HG03064 (cell line): Measurements from ENCODE around the gene LBR.

ENCODE experiments used
- ATAC-seq: cut with Tn5 transposase; IDR thresholded peaks from one replicate; pipeline ENCODE4 v1.9.1; 2021; ENCODE audit warnings: low read depth; ENCODE audit not compliant: unreplicated experiment

LBR gene

DNA sequence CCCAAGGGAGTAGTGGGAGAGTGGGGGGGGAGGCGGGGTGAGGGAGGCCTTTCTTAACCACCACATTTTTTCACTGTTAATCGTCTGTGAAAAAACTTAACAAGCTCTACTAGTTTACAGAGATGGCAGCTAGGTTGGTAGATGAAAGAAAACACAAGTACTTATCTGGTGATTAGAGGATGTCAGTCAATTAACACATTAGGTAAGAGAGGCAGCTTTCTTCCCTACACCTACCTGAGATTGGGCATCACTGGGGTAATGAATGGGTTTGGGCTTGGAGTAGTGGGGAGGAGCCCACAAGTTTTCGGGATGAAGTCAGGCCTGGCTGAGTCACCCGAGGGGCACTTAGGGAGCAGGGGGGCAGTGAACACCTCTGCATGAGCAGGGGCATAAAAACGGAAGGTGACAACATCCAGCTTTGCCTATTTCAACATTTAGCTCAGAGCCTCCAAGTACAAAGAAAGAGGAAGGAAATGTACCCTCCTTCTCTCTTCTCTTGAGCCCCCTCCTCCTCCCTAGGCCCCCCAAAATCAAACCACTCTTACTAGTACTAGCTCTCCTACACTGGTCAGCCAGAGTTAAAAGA is 2.5 kb downstream of the LBR start:
- no peak for ATAC-seq

DNA sequence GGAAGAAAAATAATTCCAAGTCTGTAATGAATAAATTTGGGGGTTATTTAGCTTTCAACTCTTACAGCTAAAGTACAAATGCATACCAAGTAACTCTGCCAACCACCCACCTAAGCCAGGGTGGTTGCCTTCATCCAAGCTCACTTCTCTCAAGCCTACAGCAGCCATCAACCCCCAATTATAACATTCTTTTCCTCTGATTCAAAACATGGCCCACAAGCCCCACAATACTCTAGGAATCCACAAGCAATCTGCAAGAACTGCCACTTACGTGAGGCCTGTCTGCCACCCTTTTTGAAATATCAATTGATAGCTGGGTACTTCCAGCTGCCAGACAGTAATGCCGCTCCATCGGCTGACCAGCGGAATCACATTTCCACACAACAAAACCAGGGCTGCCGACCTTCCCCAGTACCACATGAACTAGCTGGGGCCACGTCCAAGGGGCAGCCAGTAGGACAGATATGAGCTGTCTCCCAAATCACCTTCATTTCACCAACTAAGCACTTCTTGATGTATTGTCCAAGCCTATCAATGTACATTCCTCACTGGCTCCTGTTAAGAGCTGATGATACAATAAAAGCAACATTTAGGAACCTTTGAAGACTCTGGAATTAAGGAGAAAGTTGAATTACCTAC is 3.2 kb downstream of the LBR start:
- ATAC-seq: no peak

DNA sequence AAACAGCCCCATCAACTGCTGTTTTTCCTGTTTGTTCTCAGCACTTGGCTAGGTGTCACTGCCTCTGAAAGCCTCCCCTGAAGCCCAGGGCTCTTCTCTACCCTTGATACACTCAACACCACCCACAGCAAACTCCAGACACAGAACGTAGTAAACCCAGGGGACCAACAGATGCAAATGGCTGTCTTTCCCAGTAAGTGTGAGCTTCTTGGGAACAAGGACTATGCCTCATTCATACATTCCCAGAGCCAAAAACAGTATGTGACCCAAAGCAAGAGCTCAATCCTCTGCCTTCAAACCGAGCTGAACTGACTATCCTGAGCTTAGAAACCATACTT is 4.4 kb downstream of the LBR start:
- ATAC-seq: no peak

DNA sequence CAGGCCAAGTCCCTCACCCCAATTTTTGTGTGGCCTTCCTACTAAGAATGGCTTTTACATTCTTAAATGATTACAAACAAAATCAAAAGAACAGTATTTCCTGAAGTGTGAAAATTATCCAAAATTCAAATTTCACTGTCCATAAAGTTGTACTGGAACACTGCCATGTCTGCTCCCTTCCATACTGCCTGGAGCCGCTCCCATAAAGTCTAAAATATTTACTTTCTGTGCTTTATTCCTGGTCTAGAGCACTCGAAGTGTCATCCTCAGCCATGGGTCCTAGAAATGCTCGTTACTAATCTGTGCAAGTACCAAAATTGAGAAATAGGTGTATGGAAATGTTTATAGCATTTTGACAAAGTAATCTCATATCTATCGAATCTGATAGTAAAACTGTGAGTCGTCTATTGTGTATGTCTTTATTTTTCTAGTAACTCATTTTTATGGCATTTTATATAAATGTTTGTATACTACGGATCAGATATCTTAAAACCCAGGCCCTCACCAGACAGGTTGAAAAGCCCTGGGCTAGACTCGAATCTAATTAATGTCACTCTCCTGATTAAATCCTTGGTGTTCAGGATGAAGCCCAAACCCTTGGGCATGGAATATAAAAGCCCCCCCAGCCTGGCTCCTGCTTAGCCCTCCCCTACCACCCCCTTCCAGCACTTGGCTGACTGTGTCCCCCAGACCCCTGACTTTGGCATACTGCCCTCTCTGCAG is 4.9 kb downstream of the LBR start:
- no peak for ATAC-seq

DNA sequence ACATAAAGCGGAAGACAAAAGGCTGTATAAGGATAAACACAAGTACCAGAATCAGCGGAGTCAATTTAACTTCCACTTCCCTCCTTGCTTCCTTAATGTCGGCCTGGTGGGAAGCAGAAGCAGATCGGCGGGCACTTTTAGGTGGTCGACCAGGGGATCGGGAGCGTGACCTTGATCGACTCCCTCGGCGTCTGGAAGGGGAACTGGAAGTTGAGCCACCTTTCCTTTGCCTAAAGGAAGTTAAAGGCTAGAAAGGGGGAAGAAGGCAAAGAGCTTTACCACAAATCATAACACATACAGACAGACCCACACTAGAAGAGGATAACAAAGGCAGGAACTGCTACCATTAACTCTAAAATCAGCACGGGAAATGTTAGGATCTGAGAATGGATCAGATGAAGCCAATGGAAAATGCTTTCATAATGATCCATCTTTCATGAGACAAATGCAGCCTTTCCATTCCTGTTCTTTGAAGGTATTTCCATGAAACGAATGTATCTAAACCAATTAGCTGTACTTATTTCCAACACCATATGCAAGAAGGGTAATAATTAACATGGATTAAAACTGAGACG is 5.7 kb downstream of the LBR start:
- no peak for ATAC-seq

DNA sequence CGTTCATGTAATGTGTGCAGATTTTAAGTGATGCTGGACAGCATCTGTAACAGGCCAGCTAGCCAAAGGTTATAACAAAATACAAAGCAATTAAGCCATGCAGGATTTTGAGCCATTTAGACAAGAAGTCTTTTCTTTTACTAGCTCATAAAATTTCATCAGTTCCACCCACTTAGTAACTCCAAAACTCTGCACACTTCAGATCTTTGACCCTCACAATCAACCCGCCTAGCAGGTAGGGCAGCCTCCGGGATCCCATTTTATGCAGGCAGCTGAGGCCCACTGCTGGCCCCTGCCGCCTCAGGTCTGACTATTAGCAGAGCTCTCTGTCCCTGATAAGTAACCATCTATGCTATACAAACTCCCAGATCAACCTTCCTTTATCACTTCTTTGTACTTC is 9.2 kb downstream of the LBR start:
- ATAC-seq: no peak

DNA sequence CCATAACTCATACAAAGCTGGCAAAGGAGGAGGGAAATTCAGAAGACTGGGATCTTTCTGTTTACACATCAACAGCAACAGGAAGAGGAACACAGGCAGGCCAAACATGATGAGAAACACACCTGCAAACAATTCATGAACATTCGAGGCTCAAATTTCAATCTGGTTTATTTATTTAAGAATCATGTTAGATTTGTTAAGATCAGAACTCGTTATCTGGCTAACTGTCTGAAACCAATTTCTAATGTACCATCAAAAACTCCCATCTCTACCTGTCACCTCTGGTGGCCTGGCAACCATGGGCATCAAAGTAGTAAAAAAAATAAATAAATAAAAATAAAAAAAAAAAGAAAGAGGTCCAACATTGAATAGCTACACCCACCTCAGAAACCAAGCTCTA is 9.8 kb downstream of the LBR start:
- no peak for ATAC-seq

DNA sequence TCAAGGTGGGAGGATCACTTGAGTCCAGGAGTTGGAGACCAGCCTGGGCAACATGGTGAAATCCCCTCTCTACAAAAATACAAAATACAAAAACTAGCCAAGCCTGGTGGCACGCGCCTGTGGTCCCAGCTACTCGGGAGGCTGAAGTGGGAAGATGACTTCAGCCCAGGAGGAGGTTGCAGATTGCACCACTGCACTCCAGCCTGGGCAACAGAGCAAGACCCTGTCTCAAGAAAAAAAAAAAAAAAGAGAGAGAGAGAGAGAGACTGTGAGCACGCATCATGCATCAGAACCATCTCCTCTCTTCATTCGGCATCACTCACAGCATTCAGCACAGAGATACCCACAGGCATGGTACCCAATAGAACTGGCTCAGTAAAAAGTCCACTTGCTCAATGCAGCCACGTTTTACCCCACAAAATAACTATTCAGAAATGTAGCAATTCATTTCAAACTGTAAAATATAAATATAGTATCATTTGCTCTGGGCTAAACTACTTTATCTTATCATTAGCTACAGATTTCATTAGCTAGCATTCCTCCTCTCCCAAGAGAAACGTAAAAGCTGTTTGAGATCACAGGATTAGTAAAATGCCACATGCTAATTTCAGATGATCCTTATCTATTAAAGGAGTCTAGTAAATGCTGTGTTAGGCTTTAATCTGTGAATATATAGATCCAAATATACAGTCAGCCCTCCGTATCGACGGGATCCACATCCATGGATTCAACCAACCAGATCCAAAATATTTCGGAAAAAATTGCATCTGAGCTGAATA is 11.7 kb downstream of the LBR start:
- ATAC-seq: no peak

DNA sequence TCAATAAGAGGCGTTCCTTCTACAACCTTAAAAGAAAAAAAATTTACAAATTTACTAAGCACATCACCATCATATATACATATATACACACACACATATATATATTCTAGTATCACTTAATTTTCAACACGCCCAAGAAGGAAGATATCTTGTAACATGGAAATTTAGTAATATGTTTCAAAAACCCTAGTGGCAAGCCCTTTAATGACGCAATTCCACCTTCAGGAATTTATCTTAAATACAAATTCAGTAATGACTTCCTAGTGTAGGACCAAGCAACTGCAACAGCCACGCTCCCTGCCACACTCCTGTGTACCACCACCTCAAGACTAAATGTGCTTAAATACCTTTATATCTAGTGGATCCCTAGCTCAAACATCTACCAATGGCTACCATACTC is 12.5 kb downstream of the LBR start:
- ATAC-seq: no peak

DNA sequence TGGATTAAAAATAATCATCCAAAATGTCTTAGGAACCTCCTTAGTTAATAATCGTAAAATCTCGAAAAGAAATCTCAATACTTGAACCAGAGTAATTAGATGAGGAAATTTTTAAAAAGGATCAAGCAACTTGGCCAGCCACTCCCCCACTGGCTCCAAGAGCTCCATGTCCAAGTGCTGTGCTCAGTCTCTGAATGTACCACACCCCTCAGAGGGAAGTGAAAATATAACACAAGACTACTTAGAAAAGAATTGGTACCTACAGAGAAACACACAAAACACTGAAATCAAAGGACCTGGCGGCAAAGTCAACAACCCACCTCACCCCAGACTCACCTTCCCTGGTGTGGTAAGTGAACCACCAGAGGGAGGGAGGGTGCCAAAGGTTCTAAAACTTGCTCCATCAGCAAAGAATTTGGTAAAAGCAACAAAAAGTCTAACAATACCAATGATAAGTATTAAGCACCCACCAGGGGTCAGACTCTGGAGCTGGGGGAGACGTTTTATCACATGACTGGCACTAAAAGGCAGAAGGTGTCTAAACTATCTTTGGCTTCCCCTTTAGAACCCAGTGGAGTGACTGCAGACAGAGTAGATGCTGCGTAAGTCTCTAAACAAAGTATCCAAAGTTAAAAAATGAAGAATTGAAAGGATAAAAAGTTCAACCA is 14.0 kb downstream of the LBR start:
- ATAC-seq: no peak

DNA sequence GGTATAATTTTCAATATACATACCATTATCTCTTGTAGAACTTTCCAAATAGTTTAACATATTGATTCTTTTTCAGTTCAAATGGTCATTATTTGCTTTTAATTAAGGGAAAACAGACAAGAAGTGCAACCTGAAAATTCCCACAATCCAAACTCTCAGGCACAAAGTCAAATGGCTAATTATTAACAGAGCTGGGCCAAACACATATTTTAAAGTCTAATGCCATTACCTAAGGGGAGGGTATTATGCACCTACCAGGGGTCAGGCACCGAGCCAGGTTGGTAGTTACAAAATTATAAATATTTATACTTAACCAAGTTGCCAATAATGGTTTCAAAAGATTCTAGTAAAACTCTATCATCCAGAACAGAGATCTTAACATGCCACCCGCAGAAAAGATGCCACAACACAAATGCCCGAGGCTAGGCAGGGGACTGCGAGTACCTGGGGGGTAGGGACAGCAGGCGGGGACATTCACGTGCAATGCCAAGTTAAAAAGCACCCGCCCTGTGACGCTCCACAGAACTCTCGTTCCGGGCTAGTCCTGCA is 15.0 kb downstream of the LBR start:
- ATAC-seq: no peak

DNA sequence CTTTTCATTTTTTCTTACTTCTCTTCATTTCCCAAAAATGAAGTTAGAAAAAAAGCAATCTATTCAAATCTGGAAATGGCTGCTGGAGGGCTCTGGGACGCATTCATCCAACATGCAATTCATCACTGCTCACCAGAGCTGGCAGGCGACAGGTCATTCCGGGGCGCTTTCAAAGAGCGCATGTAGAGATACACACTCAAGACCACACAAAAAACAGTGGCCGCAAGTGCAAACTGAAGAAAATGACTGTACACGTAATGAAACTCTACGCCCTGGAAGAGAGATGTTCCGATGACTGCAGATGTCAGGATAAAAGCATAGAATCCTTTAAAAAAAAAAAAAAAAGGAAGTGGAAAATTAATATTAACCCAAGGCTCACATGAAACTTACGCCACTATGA is 15.5 kb downstream of the LBR start:
- ATAC-seq: no peak

DNA sequence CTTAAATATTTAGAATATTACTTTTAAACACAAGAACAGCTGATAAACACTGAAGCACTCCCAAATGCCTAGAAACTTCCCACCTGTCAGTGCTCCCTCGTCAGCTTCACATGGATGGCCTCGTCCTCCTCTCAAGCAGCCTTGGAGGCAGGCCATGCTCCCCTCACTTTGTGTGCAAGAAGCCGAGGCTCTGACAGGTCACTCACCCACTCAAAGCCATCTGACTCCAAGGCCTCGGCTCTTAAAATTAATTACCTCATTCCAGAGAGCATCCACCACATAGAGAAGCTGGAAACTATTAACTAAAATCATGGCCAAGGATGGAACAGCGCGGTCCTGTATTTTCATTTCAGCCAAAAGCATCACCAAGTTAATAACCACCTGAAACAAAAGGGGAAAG is 17.8 kb downstream of the LBR start:
- no peak for ATAC-seq

DNA sequence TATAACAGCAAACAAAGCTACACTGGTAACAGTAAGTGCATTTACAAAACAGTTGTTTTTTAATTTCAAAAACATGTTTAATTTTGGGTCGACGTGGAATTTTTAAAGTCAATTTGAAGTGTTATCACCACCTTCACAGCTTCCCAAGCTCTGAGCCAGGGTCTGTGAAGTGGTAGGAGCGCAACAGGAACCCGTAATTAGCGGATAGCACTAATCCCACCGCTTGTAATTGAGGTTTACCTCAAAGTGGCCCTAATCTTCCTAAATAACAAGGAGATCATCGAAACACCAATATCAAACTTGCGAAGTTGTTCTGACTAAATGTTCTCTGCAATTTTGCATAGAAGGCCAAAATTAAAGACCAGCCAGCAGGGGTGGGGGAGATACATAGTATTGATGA is 18.8 kb downstream of the LBR start:
- no peak for ATAC-seq

DNA sequence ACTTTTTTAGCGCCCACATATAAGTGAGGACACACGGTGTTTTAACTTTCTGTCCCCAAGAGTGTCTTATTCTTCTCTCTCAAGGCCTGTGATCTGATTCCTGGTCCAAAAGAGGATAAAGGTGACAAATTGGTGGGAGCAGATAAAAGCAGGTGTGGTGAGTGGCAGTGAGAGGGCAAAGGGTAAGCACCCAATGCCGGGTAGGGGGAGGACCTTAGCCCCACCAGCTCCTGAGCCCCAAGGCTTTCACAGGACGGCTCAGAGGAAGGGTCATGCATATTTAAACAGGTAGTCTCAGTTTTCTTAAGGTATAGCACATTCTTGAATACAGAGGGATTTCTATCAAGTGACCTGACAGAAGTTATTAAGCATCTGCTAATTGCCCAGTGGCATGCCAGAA is 19.6 kb downstream of the LBR start:
- no peak for ATAC-seq

DNA sequence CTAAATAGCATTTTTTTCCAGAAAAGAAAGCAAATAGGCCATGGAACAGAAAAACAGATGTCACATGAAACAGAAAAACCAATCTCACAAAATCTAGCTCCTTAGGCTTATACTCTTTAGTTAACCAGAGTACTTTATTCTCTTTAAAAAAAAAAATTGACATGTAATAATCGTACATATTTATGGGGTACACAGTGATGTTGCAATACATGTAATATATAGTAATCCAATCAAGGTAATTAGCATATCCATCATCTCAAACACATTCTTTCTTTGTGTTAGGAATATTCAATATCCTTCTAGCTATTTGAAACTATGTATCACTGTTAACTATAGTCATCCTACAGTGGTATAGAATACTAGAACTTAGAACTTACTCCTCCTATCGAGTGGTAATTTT is 20.1 kb downstream of the LBR start:
- no peak for ATAC-seq

DNA sequence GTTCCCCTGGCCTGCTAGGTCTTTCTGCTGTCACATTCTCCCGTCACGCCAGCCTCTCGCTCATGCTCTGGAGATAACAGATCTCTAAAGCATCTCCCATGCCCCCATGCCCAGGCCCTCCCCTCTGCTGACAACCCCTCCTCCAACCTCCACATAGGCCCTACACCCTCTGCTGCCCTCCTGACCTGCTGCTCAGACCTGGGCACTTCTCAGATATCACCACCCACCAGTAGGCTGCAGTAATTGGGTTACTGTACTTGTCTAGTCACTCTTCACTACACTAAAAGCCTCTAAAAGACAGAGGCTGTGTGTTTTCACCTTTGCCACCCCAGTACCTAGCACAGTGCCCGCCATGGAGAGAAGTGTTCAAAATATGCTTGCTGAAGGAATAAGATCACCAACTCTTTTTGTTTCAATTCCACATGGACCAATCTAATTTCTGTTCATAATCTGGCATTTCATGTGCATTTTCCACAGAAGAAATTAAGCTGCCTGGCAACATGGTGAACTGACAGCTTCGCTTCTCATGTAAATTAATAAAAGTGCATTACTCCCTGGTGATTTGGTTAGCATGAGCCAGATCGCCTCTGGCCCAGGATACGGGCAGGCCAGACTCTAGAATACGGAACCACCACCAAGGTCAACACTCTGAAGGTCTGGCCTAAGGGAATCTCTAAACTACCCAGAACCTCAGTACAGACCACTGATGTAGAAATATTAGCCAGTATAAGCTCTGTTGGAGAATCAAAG is 20.7 kb downstream of the LBR start:
- ATAC-seq: no peak

DNA sequence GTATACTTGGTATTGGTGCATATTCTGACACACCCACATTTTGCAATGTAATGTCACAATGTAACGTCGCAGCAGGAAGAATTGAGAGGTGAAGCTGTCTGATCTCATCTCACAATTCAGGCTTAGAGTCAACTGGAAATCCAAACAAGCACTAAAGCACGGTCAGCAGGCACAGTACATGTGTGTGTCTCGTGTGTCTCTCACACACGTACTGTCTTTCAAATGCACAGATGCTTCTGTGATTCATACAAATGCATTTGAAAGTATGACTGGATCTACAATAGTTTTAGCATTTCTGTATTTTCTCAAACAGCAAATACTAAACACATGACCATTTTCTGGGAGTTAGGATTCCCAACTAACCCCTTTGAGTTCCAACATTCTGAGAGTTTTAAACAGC is 26.9 kb downstream of the LBR start:
- ATAC-seq: no peak

DNA sequence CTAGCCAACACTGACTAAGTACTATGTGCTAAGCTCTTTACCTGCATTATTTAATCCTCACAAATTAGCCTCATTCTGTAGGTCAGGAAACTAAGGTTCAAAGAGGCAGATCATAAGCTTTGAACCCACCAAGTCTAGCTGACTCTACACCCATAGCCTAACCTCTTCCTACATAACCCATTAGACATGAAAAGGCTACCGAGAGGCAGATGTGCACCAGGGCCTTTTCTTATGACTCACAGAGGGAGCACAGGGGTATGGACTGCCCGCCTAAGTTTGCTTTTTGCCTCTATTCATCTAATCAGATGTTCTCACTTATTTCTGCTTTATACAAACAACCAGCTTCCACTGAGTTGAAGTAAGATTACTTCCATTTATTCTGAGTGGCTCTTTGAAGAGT is 31.5 kb downstream of the LBR start:
- ATAC-seq: no peak

DNA sequence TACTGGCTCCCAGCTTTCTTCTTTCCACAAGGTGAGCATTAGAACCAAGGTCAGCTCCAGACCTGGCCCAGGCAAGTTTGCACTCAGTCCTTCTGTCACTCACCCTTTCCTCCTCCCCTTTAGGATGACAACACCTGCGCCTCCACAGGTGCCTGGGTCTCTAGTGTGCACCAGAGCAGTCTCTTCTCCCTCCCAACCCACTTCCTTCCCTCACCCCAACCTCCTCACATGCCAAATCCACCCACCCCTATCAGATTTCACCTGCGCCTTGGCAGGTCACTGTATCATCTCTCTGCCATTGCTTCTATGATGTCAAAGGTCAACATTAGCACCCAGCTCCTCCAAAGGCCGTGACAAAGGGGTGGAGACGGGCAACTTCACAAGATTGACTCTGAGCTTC is 38.0 kb downstream of the LBR start:
- no peak for ATAC-seq
